Ovary (tissue), 3 donors: ENCODE measurements around the gene CDHR2.

Experiments used
- CTCF ChIP-seq, 3 donors: fragments of 450-650 bp in 2 of 3; fragments of 200-600 bp in 1 of 3; IDR thresholded peaks; one replicate each; pipeline versions ENCODE4 v1.5.1 to v1.8.0; 2016 to 2022; ENCODE audit warnings: antibody characterized with exemption in 3 of 3, mild to moderate bottlenecking in 1 of 3
- EP300 ChIP-seq: sonication (generic); formaldehyde crosslinking; IDR thresholded peaks from one replicate; pipeline ENCODE4 v1.6.1; 2017; ENCODE audit warnings: antibody characterized with exemption
- POLR2A ChIP-seq: fragments of 450-650 bp; IDR thresholded peaks from one replicate; pipeline ENCODE4 v1.6.1; 2017; ENCODE audit warnings: antibody characterized with exemption, mild to moderate bottlenecking, moderate library complexity
- donor health status: DM: no; HTN: no; CAD: no.

GRCh38 chr5:176565760-176566288 lies 16.7 kb downstream of the CDHR2 start:
- TF ChIP-seq CTCF (IDR thresholded peaks at IDR 0.05) (no peak), POLR2A (no peak), EP300 (no peak)
